HG02571 (cell line): Measurements from ENCODE around the gene CDCP1.
A peak's percentile ranks its signal among the peaks of the same experiment; 100 is the strongest.
"Not testable (repeated sequence)": the region's sequence is repeated elsewhere in the genome, so short reads cannot be mapped to it uniquely, and the experiment has no call there.

ENCODE experiments used
- ATAC-seq: cut with Tn5 transposase; IDR thresholded peaks from one replicate; pipeline ENCODE4 v1.9.1; 2021; ENCODE audit warnings: mild to moderate bottlenecking, moderate library complexity; ENCODE audit not compliant: unreplicated experiment

CDCP1 gene

DNA sequence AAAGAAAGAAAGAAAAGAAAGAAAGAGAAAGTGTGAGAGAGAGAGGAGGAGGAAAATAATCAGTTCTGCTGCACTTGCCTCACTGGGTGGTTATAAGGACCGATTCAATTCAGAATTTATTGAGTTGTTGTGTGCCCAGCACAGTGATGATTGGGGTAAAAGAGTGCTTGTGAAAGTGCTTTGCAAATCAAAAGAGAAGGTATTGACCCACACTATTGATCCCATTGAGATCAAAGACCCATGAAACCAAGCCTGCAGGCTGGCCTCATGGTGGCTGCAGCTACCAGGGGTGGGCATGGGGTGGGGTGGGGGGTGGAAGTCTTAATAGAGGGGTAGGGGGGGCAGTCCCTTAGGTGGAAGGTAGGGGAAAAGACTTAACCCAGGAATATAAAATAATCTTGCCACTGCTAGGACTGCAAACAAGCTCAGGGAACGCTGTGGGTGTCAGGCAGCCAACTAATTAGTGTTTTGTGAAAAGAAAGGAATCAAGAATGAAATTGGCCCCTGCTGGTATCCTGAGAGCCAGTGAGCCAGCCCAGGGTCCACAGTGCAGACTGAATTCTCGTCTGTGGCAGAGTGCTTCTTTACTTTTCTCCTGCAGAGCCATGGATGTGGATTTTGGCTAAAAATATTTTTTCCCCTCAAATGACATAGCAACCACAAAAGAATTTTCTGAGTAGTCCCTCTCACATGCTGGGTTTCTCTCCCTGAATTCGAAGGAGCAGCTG lies 85.8 kb downstream of the CDCP1 start:
- ATAC-seq, result no peak

DNA sequence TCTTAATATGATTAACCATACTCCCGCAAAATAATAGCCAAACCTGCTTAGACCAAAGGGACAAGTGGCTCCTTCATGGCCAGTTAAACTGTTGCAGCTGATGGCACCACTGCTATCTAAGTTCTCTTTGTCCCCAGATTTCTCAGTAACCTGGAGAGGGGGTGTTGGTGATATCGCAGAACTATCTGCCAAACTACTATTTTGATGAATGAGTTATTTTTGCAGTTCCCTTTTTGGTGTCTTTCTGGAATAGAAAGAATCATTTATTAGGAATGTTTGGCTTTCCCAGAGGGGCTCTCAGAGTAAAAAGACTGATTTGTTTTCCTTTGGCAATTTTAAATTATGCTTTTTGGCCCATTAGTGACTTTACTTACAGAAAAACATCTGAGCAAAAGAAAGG lies 87.0 kb downstream of the CDCP1 start:
- ATAC-seq, result no peak

DNA sequence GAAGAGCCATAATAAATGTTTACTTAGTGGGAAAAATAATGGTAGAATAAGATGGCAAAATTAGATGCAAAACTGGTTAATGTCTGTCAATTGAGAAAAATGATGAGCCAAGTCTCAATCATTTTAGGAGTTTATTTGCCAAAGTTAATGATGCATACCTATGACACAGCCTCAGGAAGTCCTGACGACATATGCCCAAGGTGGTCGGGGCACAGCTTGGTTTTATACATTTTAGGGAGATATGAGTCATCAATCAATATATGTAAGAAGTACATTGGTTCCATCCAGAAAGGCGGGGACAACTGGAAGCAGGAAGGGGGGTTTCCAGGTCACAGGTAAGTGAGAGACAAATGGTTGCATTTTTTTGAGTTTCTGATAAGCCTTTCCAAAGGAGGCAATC lies 88.6 kb downstream of the CDCP1 start:
- ATAC-seq, result no peak

DNA sequence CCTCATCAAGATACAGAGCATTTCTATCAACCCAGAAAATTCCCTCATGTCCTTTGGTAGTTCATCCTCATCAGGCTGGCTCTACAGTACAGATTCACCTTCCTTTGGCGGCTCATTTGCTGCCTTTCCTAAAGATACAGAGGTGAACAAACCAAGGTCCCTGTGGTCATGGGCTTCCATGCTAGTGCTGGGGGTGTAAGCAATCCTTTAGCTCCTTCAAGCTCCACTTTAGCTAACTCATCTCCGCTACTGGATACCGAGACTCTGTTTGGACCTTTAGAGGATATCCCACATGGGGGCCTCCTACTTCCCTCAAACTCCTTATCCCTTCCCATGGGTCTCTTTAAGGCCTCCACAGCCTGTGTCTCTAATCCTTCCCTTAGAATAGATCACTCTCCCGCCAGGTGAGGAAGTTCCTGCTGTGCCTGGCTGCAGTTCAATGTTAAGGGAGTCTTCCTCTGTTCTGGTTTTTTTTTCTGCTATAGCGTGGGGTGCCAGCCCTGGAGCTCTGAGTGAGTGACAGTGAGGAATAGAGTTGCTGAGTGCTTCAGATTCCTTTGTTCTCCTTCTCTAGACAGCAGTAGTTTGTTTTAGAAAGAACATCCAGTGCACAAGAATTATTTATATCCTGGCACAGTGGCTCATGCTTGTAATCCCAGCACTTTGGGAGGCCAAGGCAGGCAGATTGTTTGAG lies 89.4 kb downstream of the CDCP1 start:
- no peak for ATAC-seq

DNA sequence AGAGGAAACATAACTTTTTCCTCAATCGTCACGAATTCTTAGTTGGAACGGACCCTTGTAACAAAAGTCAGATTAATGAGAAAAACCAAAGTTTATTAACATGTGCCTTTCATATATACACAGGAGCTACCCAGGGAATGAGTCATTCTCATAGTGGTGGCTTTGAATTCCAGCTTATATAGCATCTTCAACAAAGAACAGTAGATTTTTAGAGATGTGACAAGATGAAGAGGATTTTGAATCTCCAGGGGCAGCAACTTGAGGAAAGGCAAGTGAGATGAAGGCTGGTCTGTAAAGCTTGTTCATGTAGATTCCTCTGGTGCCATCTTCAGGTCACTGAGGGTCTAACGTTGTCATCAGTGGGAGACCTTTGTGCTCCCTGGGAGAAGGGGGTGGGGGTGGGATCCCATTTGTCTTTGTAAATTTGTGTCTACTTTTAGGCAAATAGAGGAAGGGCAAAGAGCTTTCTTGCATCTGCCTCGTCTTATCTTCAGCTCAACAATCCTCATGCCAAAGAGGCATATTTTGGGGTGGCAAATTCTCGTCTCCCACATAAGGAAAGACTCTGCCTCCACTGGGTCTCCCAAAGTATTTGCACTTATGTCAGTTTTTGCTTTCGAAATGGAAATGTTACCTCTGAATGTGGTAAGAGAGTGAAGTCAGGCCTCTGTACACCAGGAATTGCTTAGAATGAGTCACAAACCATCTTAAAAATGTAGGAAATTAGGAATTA lies 90.6 kb downstream of the CDCP1 start:
- no peak for ATAC-seq

DNA sequence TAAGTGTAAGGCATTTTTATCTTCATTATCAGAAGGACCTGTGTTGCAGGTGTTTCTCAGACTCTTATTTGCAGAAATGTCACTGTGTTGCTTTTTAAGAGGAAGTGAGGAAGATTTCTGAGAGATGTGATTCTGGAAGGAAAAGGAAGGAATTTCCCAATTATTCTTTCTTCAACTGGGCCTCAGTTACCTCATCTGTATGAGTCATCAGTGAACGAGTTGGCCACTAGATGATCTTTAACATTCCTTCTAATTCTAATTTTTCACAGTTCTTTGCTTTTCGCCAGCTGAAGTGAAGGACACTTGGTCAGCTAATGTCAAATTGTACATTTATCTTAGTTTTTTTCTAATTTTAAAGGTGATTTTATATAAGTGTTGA lies 91.2 kb downstream of the CDCP1 start:
- no peak for ATAC-seq

DNA sequence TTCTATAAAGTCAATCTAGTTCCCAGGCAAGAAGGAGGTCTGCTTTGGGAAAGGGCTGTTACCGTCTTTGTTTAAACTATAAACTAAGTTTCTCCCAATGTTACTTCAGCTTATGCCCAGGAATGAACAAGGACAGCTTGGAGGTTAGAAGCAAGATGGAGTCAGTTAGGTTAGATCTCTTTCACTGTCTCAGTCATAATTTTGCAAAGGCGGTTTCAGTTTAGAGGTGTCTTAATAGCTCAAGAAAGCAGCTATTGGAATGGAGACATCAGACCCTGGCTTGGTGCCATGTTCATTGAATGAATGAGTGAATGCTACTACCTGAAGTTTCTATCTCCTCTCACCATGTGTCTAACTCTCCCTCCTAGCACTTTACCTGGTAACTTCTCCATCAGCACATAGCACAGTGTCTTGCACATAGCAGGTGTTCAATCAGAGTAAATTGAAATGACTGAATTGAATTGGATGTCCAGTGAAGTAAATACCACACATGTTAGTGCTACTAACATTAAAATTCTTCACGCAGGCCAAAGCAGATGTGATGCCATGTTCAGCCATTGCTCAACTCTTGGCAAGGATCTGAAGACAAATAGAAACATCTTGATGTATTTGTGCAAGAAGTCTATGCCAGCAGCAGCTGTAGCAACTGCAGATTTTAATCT lies 91.9 kb downstream of the CDCP1 start:
- ATAC-seq, result no peak

DNA sequence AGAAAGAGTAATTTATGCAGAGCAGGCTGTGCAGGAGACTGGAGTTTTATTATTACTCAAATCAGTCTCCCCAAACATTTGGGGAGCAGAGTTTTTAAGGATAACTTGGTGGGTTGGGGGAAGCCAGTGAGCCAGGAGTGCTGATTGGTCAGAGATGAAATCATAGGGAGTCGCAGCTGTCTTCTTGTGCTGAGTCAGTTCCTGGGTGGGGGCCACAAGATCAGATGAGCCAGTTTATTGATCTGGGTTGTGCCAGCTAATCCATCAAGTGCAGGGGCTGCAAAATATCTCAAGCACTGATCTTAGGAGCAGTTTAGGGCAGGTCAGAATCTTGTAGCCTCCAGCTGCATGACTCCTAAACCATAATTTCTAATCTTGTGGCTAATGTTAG lies 92.4 kb downstream of the CDCP1 start:
- not testable (repeated sequence) for ATAC-seq

DNA sequence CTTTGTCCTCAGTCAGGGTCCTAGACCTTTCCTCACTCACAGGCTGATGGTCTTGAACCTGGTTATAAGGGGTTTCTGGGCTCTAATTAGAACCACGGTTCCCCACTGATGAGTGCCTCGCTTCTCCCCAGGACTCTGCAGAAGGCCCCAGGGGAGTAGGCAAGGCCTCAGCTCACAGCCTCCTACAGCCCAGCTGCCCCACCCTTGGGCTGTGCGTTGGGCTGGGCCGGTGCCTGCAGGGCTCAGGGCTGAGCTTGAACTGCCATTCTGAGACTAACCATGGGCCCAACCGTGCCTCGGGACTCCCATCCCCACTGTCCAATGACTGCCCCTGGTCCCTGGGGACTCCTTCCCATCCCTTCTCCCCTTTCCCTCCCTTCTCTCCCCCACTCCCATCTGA lies 94.5 kb downstream of the CDCP1 start:
- no peak for ATAC-seq

DNA sequence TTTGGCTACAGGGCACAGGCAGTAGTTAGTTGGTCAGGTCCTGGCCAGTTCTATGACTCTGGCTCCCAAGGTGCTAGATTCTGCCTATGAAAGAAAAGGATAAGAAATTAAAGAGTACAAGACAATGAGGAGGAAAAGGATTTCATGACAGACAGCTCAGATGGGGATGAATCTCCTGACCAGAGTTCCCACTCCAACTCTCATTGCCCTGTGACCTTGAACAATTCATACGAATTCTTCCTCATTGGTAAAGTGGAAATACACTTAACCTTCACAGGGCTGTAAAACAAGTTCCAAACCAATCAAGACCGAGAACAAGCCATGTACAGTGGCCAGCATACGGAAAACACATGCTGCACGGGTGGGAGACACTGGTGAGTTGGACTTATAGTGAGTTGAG lies 96.4 kb downstream of the CDCP1 start:
- no peak for ATAC-seq

DNA sequence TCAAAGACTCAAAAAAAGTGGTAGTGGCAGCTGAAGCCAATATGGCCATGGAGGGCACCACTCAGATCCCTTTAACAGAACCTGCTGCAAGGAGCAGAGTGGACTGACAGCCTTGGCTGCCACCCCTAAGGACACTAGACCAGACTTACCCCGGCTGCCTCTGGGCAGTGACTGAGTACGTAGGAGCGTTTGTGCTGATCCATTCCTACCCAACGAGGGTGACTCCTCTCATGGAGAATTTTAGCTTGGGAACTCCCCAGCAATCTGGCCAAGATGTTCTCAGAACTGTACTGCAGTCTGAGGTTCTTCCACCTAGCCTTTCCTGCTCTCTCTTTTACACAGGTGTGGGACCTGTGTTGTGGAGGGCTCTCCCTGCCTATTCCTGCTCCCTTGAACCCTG lies 97.9 kb downstream of the CDCP1 start:
- ATAC-seq, result no peak

DNA sequence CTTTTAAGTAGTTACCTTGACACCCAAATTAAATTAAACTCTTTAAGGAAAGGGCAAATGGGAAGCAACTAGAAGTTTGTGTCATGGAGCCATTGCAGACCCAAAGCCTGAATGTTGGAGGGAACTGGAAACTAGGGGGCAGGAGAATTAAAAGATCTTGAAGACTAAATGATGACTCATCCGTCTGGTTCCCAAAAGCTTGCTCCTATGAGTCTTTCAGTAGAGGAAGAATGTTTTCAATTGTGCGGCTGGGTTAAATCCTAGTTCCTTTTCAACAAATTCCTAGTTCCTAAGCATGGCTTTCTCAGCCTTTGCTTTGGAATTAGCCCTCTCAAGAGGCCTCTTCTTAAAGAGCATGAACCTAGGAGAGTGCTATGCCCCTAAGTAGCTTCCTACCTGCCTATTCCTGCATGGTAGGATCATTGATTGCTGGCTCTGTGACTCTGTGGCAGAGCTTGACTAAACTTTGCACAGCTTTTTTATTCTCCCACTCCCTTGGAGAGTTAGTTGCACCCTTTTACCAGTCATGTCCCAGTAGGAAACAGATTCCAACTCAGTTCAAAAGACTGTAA lies 102.4 kb downstream of the CDCP1 start:
- ATAC-seq, result no peak

DNA sequence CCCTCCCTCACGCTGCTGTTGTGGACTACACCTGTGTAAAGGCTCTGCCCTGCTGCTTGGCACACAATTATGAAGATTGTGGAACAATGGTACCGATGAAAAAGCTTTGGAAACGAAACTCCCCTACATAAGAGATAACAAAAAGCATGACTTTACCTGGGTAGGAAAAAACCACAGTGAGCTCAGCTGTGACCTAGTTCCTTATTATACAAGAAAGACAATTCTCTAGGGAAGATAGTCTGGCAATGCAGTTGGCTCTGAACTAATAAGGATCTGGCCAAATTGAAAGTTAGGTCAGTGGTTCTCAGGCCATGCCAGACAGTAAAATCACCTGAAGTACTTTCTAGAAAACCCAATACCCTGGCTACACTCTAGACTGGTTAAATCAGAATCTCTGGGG lies 104.0 kb downstream of the CDCP1 start:
- no peak for ATAC-seq

DNA sequence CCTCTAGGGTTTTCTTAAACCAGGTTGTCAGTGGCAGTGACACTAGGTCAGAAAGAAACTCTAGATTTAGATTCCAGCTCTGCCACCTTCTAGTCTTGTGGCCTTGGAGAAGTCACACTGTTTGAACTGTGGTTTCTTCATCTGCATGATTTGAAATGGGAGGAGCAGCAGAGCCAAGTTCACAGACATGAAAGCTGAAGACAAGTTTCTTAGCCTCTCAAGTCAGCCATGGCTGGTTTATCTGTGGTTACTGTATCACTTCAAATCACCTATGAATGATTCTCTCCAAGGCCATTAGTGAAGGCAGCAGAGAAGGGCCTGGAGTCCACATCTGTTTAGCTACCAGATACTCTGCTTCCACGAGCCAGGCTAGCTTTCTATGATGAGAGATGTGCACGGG lies 104.5 kb downstream of the CDCP1 start:
- no peak for ATAC-seq

DNA sequence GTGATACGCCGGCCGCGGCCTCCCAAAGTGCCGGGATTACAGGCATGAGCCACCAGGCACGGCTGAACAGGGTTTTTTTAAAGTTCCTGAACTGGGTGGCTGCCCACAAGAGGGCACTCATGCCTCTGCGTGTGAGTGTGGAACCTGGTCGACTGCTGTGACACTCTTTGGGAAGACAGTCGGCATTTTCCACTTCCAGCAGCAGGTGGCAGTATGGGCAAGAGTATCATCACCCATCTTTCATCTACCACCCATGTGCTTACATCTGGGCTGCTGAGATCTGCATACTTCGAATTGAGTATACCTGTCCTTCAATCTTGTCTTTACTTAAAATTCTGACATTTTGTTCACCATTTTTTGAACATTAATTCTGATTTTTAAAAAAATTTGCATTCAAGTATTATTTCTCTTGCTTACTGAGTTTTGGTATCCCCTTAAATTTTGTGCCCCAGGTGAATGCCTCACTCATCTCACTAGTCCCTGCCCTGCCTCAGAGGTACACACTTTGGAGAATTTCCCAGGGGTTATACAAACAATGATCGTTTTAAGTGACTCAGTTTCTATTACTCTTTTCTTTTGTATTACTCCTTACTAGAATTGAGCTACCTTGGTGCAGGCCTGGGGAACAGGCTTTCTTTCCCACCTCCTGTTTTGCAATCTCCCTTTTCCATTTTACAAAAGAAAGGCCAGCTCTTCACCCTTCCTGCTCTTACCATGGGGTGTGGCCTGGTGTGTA lies 108.3 kb downstream of the CDCP1 start:
- ATAC-seq, result peak; percentile 57

DNA sequence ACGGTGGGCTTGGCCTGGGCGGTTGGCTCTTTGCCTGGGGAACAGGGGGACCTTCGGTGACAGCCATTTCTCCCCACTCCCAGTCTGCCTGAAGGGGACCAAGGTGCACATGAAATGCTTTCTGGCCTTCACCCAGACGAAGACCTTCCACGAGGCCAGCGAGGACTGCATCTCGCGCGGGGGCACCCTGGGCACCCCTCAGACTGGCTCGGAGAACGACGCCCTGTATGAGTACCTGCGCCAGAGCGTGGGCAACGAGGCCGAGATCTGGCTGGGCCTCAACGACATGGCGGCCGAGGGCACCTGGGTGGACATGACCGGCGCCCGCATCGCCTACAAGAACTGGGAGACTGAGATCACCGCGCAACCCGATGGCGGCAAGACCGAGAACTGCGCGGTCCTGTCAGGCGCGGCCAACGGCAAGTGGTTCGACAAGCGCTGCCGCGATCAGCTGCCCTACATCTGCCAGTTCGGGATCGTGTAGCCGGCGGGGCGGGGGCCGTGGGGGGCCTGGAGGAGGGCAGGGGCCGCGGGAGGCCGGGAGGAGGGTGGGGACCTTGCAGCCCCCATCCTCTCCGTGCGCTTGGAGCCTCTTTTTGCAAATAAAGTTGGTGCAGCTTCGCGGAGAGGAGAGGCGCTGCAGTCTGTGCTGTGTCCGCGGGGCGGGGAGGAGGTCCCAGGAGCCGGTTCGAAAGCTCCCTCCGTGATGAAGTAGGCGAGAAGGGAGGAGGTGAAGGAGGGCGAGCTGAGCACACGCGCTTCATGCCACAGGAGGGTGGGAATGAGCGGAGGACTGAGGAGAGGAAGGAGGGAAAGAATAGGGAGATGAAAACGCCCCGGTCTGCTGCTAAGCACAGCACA lies 110.5 kb downstream of the CDCP1 start:
- ATAC-seq, result no peak

DNA sequence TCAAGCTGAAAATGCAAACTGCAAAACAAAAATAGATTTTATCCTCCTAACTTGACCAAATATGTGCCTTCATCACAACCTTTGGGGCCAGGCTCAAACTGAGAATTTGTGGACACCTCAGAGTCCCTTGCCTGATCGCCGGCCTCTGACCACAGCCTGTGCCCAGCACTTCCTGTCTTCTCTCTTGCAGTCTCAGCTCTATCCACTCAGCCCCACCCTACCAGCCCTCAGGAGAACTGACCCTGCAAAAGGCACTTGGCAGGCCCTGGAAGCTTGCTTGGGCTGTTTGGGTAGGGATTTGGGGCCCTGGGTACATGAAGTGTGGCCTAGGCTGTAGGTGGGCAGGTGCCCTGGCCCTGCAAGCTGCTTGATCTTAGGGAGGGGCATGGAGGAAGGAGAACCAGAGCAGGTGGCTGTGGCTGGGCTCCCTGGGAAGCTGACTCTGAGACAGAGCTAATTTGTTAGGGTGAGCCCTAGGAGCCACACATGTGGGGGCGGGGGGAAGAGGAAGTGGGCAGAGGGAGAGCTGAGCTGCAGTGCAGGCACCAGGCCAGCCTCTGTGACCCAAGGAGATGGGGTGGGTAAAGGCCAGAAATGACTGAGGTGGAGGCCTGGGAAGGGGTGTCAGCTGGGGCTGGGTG lies 111.4 kb downstream of the CDCP1 start:
- no peak for ATAC-seq

DNA sequence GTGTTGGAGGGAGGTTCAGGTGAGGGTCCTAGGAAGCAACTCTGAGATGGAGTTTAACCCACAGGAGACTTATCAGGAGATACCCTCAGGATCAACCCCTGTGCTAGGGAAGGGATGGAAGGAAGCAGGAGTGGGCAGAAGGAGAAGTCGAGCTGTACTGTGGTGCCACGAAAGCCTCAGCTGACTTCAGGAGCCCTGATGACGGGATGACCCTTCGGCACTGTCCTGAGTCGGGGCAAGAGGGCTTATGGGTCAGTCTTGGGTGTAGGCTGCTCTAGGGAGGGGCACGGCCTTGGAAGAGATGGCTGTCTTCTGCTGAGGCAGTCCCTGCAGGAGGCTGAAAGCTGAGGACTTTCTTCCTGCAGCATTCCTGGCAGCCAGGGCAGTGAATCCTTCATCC lies 112.4 kb downstream of the CDCP1 start:
- ATAC-seq, result no peak
